Large intestine (tissue), 3 donors: Measurements from ENCODE around the gene ANKRD45. TPM values are rescaled to one million over a fixed set of nuclear protein-coding genes. Genes with fewer than 3 reads are reported as not detected.
"Not testable (repeated sequence)": the region's sequence is repeated elsewhere in the genome, so short reads cannot be mapped to it uniquely, and the experiment has no call there.

Experiments used
- DNase-seq, 2 donors: peaks; one replicate each; pipeline versions ENCODE4 v3.0.0 to v3.0.0-alpha.2; 2013
- H3K27ac ChIP-seq: one replicate; pipeline ENCODE4 v1.5.1; 2013; ENCODE audit warnings: low read length
- H3K27me3 ChIP-seq: 2 replicates; pipeline ENCODE4 v1.6.1; 2013; ENCODE audit warnings: low read length; ENCODE audit not compliant: control insufficient read depth, insufficient read depth
- H3K36me3 ChIP-seq: 2 replicates; pipeline ENCODE4 v1.6.1; 2013; ENCODE audit warnings: low read length; ENCODE audit not compliant: control insufficient read depth, insufficient read depth
- H3K4me1 ChIP-seq: one replicate; pipeline ENCODE4 v1.6.1; 2013; ENCODE audit warnings: low read length; ENCODE audit not compliant: control insufficient read depth, insufficient read depth
- H3K4me3 ChIP-seq: one replicate; pipeline ENCODE4 v1.5.1; 2013; ENCODE audit warnings: low read length
- H3K9me3 ChIP-seq: one replicate; pipeline ENCODE4 v1.6.1; 2013; ENCODE audit warnings: mild to moderate bottlenecking, low read depth, low read length, moderate library complexity; ENCODE audit not compliant: control insufficient read depth
- WGBS: methylation state at CpG from one replicate; pipeline ENCODE4 v1.1.5; 2013; ENCODE audit warnings: low lambda C conversion rate; ENCODE audit not compliant: insufficient coverage; 5-methylcytosine and 5-hydroxymethylcytosine counted together
- polyA plus RNA-seq: library from polyadenylated mRNA; unstranded; fragments of 120-200 nt; gene quantifications from one replicate; pipeline ENCODE4 v1.2.1, GENCODE V29; 2013

Gene ANKRD45
- polyA plus RNA-seq, 1 donor = 0.34 TPM

GRCh38 chr1:173648880-173649605 is 20.6 kb downstream of the ANKRD45 start:
- Histone ChIP-seq H3K36me3 (no peaks in the 10 kb centered on the region), H3K9me3 (no peaks in the 10 kb centered on the region), H3K4me3 (no peak overlapping the region), H3K27me3 (no peaks in the 10 kb centered on the region), H3K27ac (no peak overlapping the region), H3K4me1 (no peaks in the 10 kb centered on the region)
- no peak for DNase-seq

- Histone ChIP-seq H3K27ac (no peak overlapping the region), H3K36me3 (no peaks in the 10 kb centered on the region), H3K9me3 (no peaks in the 10 kb centered on the region), H3K4me1 (no peaks in the 10 kb centered on the region), H3K4me3 (no peak overlapping the region), H3K27me3 (no peaks in the 10 kb centered on the region)
- WGBS = no CpG with 5 or more reads among the region's 3 CpGs
- DNase-seq = no peak
These were observed 23.0 kb downstream of the ANKRD45 start for GRCh38 chr1:173646656-173647055.

GRCh38 chr1:173642450-173643139 is 27.1 kb downstream of the ANKRD45 start:
- not testable (repeated sequence) for H3K36me3 ChIP-seq, H3K27ac ChIP-seq, H3K4me1 ChIP-seq, H3K9me3 ChIP-seq, DNase-seq, H3K4me3 ChIP-seq, H3K27me3 ChIP-seq
- no CpG with 5 or more reads among the region's 4 CpGs for WGBS

- no peak for DNase-seq
- H3K9me3 ChIP-seq = no peaks in the 10 kb centered on the region
- 40% methylated on average over 1 of the region's 2 CpGs for WGBS
- H3K27me3 ChIP-seq = no peaks in the 10 kb centered on the region
- no peaks in the 10 kb centered on the region for H3K36me3 ChIP-seq
- H3K4me1 ChIP-seq = no peaks in the 10 kb centered on the region
- no peak overlapping the region for H3K4me3 ChIP-seq
- no peak overlapping the region for H3K27ac ChIP-seq
These were observed 30.5 kb downstream of the ANKRD45 start for GRCh38 chr1:173639102-173639501.

GRCh38 chr1:173638043-173639021 is 31.3 kb downstream of the ANKRD45 start:
- H3K27ac ChIP-seq = no peak overlapping the region
- no peaks in the 10 kb centered on the region for H3K4me1 ChIP-seq
- no peaks in the 10 kb centered on the region for H3K27me3 ChIP-seq
- H3K4me3 ChIP-seq = no peak overlapping the region
- 80% methylated on average over 2 of the region's 12 CpGs for WGBS
- H3K36me3 ChIP-seq = no peaks in the 10 kb centered on the region
- no peak for DNase-seq
- no peaks in the 10 kb centered on the region for H3K9me3 ChIP-seq

- not testable (repeated sequence) for DNase-seq, H3K4me3 ChIP-seq, H3K4me1 ChIP-seq, H3K27ac ChIP-seq, H3K27me3 ChIP-seq, H3K9me3 ChIP-seq, H3K36me3 ChIP-seq
- WGBS = no CpG with 5 or more reads among the region's 6 CpGs
These were observed 32.2 kb downstream of the ANKRD45 start for GRCh38 chr1:173637236-173638042.

GRCh38 chr1:173635116-173635515 is 34.5 kb downstream of the ANKRD45 start, which contains the start of gene TEX50:
TEX50 (plus strand) TSS chr1:173635338; CDS start chr1:173635522, 184 bp downstream.
- DNase-seq = no peak
- no peaks in the 10 kb centered on the region for H3K36me3 ChIP-seq
- 100% methylated on average over 1 of the region's 1 CpG for whole genome bisulfite sequencing
- H3K9me3 ChIP-seq = no peaks in the 10 kb centered on the region
- H3K4me1 ChIP-seq = no peaks in the 10 kb centered on the region
- no peak within 1 kb of the TSS for H3K27ac ChIP-seq
- H3K4me3 ChIP-seq = no peak within 1 kb of the TSS
- H3K27me3 ChIP-seq = no peaks in the 10 kb centered on the region

- no peak overlapping the region for H3K4me3 ChIP-seq
- no peak overlapping the region for H3K27ac ChIP-seq
- no peaks in the 10 kb centered on the region for H3K27me3 ChIP-seq
- no peaks in the 10 kb centered on the region for H3K9me3 ChIP-seq
- H3K36me3 ChIP-seq = no peaks in the 10 kb centered on the region
- no peak for DNase-seq
- H3K4me1 ChIP-seq = no peaks in the 10 kb centered on the region
- no CpG with 5 or more reads among the region's 3 CpGs for WGBS
These were observed 40.8 kb downstream of the ANKRD45 start for GRCh38 chr1:173628888-173629287.

- Histone ChIP-seq H3K27me3 (no peaks in the 10 kb centered on the region), H3K36me3 (no peaks in the 10 kb centered on the region), H3K4me3 (no peak overlapping the region), H3K27ac (no peak overlapping the region), H3K4me1 (no peaks in the 10 kb centered on the region), H3K9me3 (no peaks in the 10 kb centered on the region)
- DNase-seq = no peak
These were observed 42.4 kb downstream of the ANKRD45 start for GRCh38 chr1:173627269-173627668.

GRCh38 chr1:173616859-173617258 is 52.8 kb downstream of the ANKRD45 start:
- no CpG with 5 or more reads among the region's 4 CpGs for WGBS
- Histone ChIP-seq H3K27me3 (no peaks in the 10 kb centered on the region), H3K36me3 (no peaks in the 10 kb centered on the region), H3K4me1 (no peaks in the 10 kb centered on the region), H3K9me3 (peaks cover 10% of the 10 kb centered on the region), H3K4me3 (no peak overlapping the region), H3K27ac (no peak overlapping the region)
- no peak for DNase-seq
